Measurements from ENCODE around the gene CLCN3. TPM values are rescaled to one million over a fixed set of nuclear protein-coding genes. Genes with fewer than 3 reads are reported as not detected.
"Not testable (repeated sequence)": the region's sequence is repeated elsewhere in the genome, so short reads cannot be mapped to it uniquely, and the experiment has no call there.

CLCN3 gene
- total RNA-seq, 2 experiments from 2014 or later = 23.4 to 25.2 TPM

- H3K27ac Mint-ChIP-seq = no peak overlapping the region
- no peak for ATAC-seq
- no peak for DNase-seq
- peaks cover 6% of the 10 kb centered on the region for H3K36me3 Mint-ChIP-seq (ENCODE audit: low read depth)
- H3K4me3 Mint-ChIP-seq = no peak overlapping the region
- H3K9me3 Mint-ChIP-seq (ENCODE audit: insufficient read depth) = no peaks in the 10 kb centered on the region
- ChIA-PET CTCF (interaction anchor here (1.4 to 2.0 kb wide), 2 partner anchors 15 to 114 kb away, joined by 3 to 8 read pairs; partner anchors contain the start of gene NEK1), POLR2A (interaction anchor here (0.7 kb wide), 2 partner anchors 13 to 76 kb away, joined by 3 to 4 read pairs; no protein-coding TSS in a partner anchor)
- H3K27me3 Mint-ChIP-seq (ENCODE audit: low read depth) = no peaks in the 10 kb centered on the region
- H3K4me1 Mint-ChIP-seq (ENCODE audit: low read depth) = no peaks in the 10 kb centered on the region
Measured at GRCh38 chr4:169727616-169728015, 107.2 kb downstream of the CLCN3 start.

- Mint-ChIP-seq H3K27me3 (ENCODE audit: low read depth) (no peaks in the 10 kb centered on the region), H3K36me3 (ENCODE audit: low read depth) (peaks cover 10% of the 10 kb centered on the region), H3K4me3 (no peak overlapping the region), H3K4me1 (ENCODE audit: low read depth) (no peaks in the 10 kb centered on the region), H3K9me3 (ENCODE audit: insufficient read depth) (no peaks in the 10 kb centered on the region), H3K27ac (no peak overlapping the region)
- ChIA-PET CTCF (no interaction called here), POLR2A (no interaction called here)
- DNase-seq = no peak
- ATAC-seq = no peak
Measured at GRCh38 chr4:169730564-169730963, 110.2 kb downstream of the CLCN3 start.

- H3K9me3 Mint-ChIP-seq (ENCODE audit: insufficient read depth); H3K27ac Mint-ChIP-seq; DNase-seq; H3K4me3 Mint-ChIP-seq; H3K27me3 Mint-ChIP-seq (ENCODE audit: low read depth); H3K4me1 Mint-ChIP-seq (ENCODE audit: low read depth); POLR2A ChIA-PET; ATAC-seq: not testable (repeated sequence)
- CTCF ChIA-PET = interaction anchor here (1.2 kb wide), 1 partner anchor 12 kb away, joined by 3 read pairs; no protein-coding TSS in a partner anchor
- peaks cover 20% of the 10 kb centered on the region for H3K36me3 Mint-ChIP-seq (ENCODE audit: low read depth)
Measured at GRCh38 chr4:169738604-169739003, 118.2 kb downstream of the CLCN3 start.

- POLR2A ChIA-PET = no interaction called here
- H3K9me3 Mint-ChIP-seq (ENCODE audit: insufficient read depth) = peaks cover 4% of the 10 kb centered on the region
- DNase-seq = no peak
- ATAC-seq = no peak
- H3K4me3 Mint-ChIP-seq = no peak overlapping the region
- peaks cover 15% of the 10 kb centered on the region for H3K36me3 Mint-ChIP-seq (ENCODE audit: low read depth)
- no peak overlapping the region for H3K27ac Mint-ChIP-seq
- H3K27me3 Mint-ChIP-seq (ENCODE audit: low read depth) = no peaks in the 10 kb centered on the region
- CTCF ChIA-PET = no interaction called here
- H3K4me1 Mint-ChIP-seq (ENCODE audit: low read depth) = no peaks in the 10 kb centered on the region
Measured at GRCh38 chr4:169741569-169741968, 121.2 kb downstream of the CLCN3 start.

- DNase-seq (no peak), ATAC-seq (no peak)
- ChIA-PET CTCF (no interaction called here), POLR2A (no interaction called here)
- Mint-ChIP-seq H3K27me3 (ENCODE audit: low read depth) (no peaks in the 10 kb centered on the region), H3K4me3 (no peak overlapping the region), H3K9me3 (ENCODE audit: insufficient read depth) (no peaks in the 10 kb centered on the region), H3K4me1 (ENCODE audit: low read depth) (no peaks in the 10 kb centered on the region), H3K27ac (no peak overlapping the region), H3K36me3 (ENCODE audit: low read depth) (no peaks in the 10 kb centered on the region)
Measured at GRCh38 chr4:169744601-169745000, 124.2 kb downstream of the CLCN3 start.

- Mint-ChIP-seq H3K27me3 (ENCODE audit: low read depth) (no peaks in the 10 kb centered on the region), H3K9me3 (ENCODE audit: insufficient read depth) (no peaks in the 10 kb centered on the region), H3K27ac (no peak overlapping the region), H3K36me3 (ENCODE audit: low read depth) (peaks cover 5% of the 10 kb centered on the region), H3K4me3 (no peak overlapping the region), H3K4me1 (ENCODE audit: low read depth) (no peaks in the 10 kb centered on the region)
- POLR2A ChIA-PET = no interaction called here
- ATAC-seq = no peak
- DNase-seq = no peak
- CTCF ChIA-PET = no interaction called here
Measured at GRCh38 chr4:169745291-169745690, 124.9 kb downstream of the CLCN3 start.

GRCh38 chr4:169756971-169757574 lies 136.7 kb downstream of the CLCN3 start:
- ATAC-seq (no peak), DNase-seq (no peak)
- ChIA-PET POLR2A (no interaction called here), CTCF (interaction anchor here (1.0 kb wide), 1 partner anchor 8 kb away, joined by 3 read pairs; no protein-coding TSS in a partner anchor)
- H3K4me1 Mint-ChIP-seq (ENCODE audit: low read depth) = peaks cover 29% of the 10 kb centered on the region
- H3K36me3 Mint-ChIP-seq (ENCODE audit: low read depth) = peaks cover 4% of the 10 kb centered on the region
- H3K4me3 Mint-ChIP-seq = peak overlapping the region; percentile 83
- peak overlapping the region; percentile 66 for H3K27ac Mint-ChIP-seq
- H3K27me3 Mint-ChIP-seq (ENCODE audit: low read depth) = peaks cover 15% of the 10 kb centered on the region
- H3K9me3 Mint-ChIP-seq (ENCODE audit: insufficient read depth) = no peaks in the 10 kb centered on the region

GRCh38 chr4:169757575-169758184 lies 137.3 kb downstream of the CLCN3 start, which contains the start of gene HPF1:
HPF1 (minus strand) TSS chr4:169757944; CDS start chr4:169757877, 67 bp downstream.
- Mint-ChIP-seq H3K4me3 (peak within 1 kb of the TSS; percentile 83), H3K9me3 (ENCODE audit: insufficient read depth) (no peaks in the 10 kb centered on the region), H3K4me1 (ENCODE audit: low read depth) (peaks cover 29% of the 10 kb centered on the region), H3K27me3 (ENCODE audit: low read depth) (peaks cover 16% of the 10 kb centered on the region), H3K27ac (peak within 1 kb of the TSS; percentile 66), H3K36me3 (ENCODE audit: low read depth) (peaks cover under 1% of the 10 kb centered on the region)
- POLR2A ChIA-PET = no interaction called here
- peak; percentile 97 for ATAC-seq
- CTCF ChIA-PET = interaction anchor here (1.0 kb wide), 1 partner anchor 8 kb away, joined by 3 read pairs; no protein-coding TSS in a partner anchor
- DNase-seq = peak; percentile 93

- no peak for DNase-seq
- peaks cover 29% of the 10 kb centered on the region for H3K4me1 Mint-ChIP-seq (ENCODE audit: low read depth)
- ATAC-seq = no peak
- H3K27ac Mint-ChIP-seq = no peak overlapping the region
- H3K9me3 Mint-ChIP-seq (ENCODE audit: insufficient read depth) = no peaks in the 10 kb centered on the region
- no peaks in the 10 kb centered on the region for H3K36me3 Mint-ChIP-seq (ENCODE audit: low read depth)
- ChIA-PET CTCF (no interaction called here), POLR2A (no interaction called here)
- H3K4me3 Mint-ChIP-seq = peak overlapping the region; percentile 83
- H3K27me3 Mint-ChIP-seq (ENCODE audit: low read depth) = peaks cover 18% of the 10 kb centered on the region
Measured at GRCh38 chr4:169758401-169758962, 138.1 kb downstream of the CLCN3 start.

- Mint-ChIP-seq H3K27ac (no peak overlapping the region), H3K4me3 (no peak overlapping the region), H3K36me3 (ENCODE audit: low read depth) (no peaks in the 10 kb centered on the region), H3K9me3 (ENCODE audit: insufficient read depth) (no peaks in the 10 kb centered on the region), H3K4me1 (ENCODE audit: low read depth) (peaks cover 14% of the 10 kb centered on the region), H3K27me3 (ENCODE audit: low read depth) (peaks cover 20% of the 10 kb centered on the region)
- CTCF ChIA-PET = no interaction called here
- DNase-seq (no peak), ATAC-seq (no peak)
- POLR2A ChIA-PET = no interaction called here
Measured at GRCh38 chr4:169761846-169762245, 141.5 kb downstream of the CLCN3 start.

GRCh38 chr4:169765835-169766234 lies 145.5 kb downstream of the CLCN3 start:
- no peak for DNase-seq
- ATAC-seq = no peak
- Mint-ChIP-seq H3K27me3 (ENCODE audit: low read depth) (peaks cover 20% of the 10 kb centered on the region), H3K4me3 (no peak overlapping the region), H3K27ac (no peak overlapping the region), H3K9me3 (ENCODE audit: insufficient read depth) (no peaks in the 10 kb centered on the region), H3K4me1 (ENCODE audit: low read depth) (peaks cover 6% of the 10 kb centered on the region), H3K36me3 (ENCODE audit: low read depth) (no peaks in the 10 kb centered on the region)
- CTCF ChIA-PET = interaction anchor here (0.9 to 1.5 kb wide), 2 partner anchors 39 to 153 kb away, joined by 3 read pairs; partner anchors contain the start of gene NEK1
- POLR2A ChIA-PET = interaction anchor here (0.7 kb wide), 1 partner anchor 59 kb away, joined by 3 read pairs; no protein-coding TSS in a partner anchor

GRCh38 chr4:169766741-169767140 lies 146.4 kb downstream of the CLCN3 start:
- Mint-ChIP-seq H3K36me3 (ENCODE audit: low read depth) (no peaks in the 10 kb centered on the region), H3K27me3 (ENCODE audit: low read depth) (peaks cover 18% of the 10 kb centered on the region), H3K4me3 (no peak overlapping the region), H3K4me1 (ENCODE audit: low read depth) (peaks cover 8% of the 10 kb centered on the region), H3K27ac (no peak overlapping the region), H3K9me3 (ENCODE audit: insufficient read depth) (no peaks in the 10 kb centered on the region)
- no peak for DNase-seq
- CTCF ChIA-PET = interaction anchor here (0.9 to 1.5 kb wide), 2 partner anchors 40 to 154 kb away, joined by 3 read pairs; partner anchors contain the start of gene NEK1
- POLR2A ChIA-PET = no interaction called here
- ATAC-seq = no peak
